CD4-positive, alpha-beta T cell treated with Interleukin-12 subunit alpha and Interleukin-12 subunit beta, for 1 hour (primary cell): ENCODE measurements around the gene DOK6.

ENCODE experiments used
- DNase-seq: peaks from one replicate; pipeline ENCODE4 v3.0.0-alpha.2; 2020

Gene DOK6

GRCh38 chr18:69697069-69697468 lies 296.4 kb downstream of the DOK6 start:
- no peak for DNase-seq

GRCh38 chr18:69697689-69698088 lies 297.0 kb downstream of the DOK6 start:
- no peak for DNase-seq

DNA sequence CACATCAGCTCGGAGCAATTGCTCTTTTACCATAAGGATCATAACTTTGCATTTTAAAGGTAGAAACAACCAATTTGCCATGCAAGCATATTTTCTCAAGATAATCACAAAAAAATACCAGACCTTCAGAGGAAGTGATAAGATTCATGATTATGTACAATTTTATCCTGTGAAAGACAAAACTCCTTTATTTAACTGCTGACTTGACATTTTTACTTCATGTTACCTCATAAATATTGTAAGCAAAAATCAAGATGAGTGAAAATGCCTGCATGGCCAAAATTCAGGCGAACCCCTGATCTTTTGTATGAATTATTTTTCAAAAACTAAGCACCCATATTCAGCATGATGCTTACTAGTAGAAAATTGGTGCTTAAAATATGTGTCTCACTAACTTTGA lies 300.6 kb downstream of the DOK6 start:
- DNase-seq = no peak

- no peak for DNase-seq
Observed at GRCh38 chr18:69703461-69703860, 302.8 kb downstream of the DOK6 start.

DNA sequence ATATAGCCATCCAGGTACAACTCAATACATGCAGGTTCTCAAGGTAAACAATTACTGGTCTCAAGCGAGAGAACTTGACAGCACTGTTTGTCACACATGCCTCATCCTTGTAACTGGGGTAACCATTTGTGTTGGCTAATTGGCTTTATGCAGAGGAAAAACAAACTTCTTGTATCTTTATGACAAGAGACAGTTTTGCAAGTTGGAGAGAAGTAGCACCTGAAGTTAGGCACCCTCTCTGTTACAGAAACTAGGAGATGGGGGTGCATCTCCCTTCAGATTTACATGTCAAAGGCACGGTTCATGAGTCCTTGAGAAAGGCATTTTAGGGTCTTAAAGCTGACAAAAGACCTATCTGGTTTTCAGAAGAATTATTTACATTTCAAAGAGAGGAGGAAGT lies 305.3 kb downstream of the DOK6 start:
- DNase-seq = no peak

DNA sequence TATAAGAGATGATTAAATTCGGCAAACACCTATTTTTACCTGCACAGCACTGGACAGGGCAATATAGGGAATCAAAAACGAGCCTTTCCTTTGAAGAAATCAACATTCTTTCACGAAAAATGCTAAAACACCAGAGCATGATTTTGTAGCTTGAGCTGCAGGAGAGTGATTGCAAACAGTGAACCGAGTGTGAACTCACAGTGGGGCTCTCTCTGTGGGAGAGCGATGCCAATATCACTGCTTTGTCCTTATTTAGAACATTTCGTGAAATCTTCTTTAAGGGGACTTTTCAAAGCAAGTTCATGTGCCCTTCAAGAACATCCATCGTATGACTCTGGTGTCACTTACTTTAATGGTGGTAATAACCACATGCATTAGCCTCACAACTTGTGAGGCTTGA lies 308.2 kb downstream of the DOK6 start:
- DNase-seq = no peak

DNA sequence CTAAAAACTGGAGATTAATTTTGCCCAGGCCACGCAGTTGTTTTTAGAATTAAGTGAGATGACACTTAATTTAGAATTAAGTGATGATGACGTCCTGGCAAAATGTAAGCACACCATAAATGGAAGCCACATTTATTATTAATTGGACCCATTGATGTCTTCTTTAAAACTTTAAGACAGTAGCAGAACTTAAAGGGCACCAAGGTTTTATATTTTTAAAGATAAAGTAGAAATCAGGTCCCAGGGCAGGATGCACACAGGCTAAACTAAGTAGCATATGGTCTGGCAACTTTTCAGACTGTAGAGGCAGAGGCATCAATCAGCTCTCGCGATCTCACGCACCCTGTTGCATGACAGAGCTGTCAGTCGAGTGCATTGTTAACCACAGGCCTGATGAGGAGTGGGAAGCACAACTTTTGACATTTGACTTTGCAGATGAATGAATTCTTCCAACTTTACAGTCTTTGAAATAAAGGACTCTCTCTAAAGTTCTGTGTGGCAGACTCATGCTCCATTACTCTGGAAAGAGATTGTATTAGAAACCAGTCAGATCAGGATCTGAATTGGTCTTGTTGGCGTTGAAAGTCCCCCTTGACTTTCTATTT lies 314.6 kb downstream of the DOK6 start:
- no peak for DNase-seq

DNA sequence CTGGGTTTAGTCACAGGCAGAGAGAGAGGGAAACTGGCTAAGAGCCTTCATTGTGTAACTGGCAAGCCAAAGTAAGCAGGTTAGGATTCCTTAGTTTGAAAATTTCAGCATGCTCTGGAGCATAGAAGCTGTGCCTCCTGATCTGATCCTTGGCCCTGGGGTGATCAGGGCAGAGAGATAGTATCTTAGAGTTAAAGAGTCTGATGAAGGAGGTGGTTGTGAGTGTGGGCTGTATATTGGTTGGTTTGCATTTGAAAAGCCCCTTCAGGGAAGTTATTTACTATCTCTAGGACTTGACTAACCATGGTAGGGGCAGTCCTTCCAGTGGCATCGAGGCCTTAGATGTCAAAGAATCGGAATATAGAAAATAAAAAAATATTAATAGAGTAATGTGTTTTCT lies 316.9 kb downstream of the DOK6 start:
- DNase-seq = no peak

- DNase-seq = no peak
Observed at GRCh38 chr18:69718912-69719547, 318.3 kb downstream of the DOK6 start.

DNA sequence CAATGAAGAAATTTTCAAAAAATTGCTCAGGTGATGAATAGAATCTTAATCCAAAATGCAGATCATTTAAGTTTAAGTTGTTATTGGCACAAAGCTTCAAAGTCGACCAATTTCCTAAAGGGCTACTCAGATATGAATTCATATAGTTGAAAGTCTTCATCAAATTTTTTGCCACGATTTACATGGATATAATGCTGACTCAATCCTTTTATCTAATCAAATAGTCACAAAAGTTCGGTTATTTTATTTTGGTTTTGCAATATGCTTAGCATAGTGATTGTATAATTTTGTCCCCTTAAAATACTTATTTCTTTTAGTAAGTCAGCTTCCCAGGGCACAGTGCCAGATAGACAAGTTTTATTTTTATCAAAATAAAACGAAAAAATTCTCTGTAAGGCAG lies 319.7 kb downstream of the DOK6 start:
- DNase-seq = no peak

DNA sequence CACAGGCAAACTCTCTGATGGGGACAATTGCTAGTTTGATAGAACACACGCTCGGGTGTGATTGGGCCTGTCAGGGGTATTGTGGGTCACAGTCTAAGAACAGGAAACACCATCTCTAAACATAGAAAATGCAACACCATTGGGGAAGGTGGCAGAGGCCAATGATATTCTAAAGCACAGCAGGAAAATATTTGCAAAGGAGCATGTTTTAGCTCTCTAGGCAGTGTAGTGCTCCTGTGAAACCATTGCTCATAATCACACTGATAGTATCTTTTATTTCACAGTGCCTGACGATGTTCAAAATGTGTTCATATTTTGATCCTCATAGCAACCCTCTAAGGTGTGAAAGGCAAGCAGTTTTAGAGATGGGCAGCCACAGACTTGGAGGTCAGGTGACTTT lies 322.7 kb downstream of the DOK6 start:
- DNase-seq = no peak

- no peak for DNase-seq
Observed at GRCh38 chr18:69725009-69725408, 324.3 kb downstream of the DOK6 start.

DNA sequence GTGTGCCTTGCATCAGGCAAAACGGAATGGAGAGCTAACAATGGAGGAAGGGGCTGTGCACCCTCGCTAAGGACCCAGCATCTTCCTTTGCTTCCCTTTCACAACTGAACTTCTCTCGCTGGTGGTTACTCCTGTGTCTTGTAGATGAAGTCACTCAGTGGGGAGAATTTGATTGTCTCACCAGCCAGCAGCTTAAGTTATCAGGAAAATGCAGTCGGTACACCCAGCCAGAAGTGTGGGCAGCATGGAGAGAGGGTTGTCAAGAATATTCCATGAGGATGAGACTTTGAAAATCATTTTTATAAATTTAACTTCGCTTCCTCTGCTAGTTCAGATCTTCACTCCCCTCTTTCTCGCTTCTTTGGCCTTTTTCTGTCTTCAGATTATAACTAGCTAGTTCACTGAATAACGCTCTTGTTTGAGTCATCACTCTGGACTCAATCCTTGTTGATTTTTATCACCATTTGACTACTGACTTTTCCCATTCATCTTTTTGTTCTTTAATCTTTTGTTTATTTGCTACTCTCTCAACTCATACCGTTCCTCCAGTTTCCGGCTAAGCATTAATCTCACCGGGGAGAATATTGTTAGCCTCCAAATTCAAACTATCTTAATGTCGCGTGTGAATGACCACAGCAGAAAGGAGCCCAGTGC lies 325.3 kb downstream of the DOK6 start:
- no peak for DNase-seq

GRCh38 chr18:69727912-69728572 lies 327.4 kb downstream of the DOK6 start:
- DNase-seq = no peak

DNA sequence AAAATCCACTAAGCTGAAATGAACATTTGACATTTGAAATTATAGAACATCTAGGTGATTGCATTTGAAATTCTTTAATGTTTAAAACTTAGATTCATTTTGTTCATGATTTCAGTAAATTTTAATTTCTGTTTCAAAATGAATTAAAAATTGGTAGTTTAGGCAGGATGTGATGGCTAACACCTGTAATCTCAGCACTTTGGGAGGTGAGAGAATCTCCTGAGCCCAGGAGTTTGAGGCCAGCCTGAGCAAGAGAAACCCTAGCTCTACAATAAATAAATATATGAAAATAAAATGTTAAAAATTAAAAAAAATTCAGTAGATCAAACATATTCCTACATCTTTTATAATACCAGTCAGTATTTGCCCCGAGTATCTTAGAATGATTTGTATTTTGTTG lies 330.0 kb downstream of the DOK6 start:
- DNase-seq = no peak

DNA sequence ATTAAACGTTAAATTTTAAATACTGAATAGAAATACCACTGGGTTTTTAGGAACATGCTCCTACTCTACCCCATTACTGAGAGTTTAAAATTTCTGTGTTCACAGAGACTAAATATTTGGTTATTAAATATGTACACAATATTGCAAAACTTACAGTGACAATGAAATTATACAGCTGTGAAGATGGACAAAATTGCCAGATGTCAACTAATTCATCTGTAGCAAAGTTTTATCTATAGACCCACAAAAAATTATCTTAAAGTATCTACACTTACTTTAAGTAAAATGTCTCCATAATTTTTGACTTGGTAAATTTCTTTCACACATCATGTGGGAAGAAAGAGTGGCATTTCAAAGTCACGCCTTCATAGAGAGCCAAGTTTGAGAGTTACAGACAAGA lies 333.8 kb downstream of the DOK6 start:
- DNase-seq = no peak

DNA sequence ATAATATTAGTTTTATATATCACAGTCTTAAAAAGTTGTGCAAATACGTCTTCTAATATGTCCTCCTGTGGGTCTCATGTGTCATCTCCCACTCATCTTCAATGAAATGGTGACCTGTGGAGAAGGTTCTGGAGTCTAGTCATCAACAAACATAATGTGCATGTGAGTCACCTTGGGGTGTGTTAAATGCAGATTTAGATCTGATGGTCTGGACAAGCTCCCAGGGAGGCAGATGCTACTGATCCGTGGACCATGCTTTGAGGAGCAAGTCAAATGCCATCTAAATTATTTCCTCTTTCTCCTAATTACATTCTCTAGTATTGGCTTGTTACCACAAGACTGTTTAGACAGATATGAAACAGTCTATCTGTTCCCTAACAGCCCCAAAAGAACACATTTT lies 336.0 kb downstream of the DOK6 start:
- DNase-seq = no peak

- DNase-seq = no peak
Observed at GRCh38 chr18:69737851-69738250, 337.2 kb downstream of the DOK6 start.

GRCh38 chr18:69747388-69747787 lies 346.7 kb downstream of the DOK6 start:
- no peak for DNase-seq

- DNase-seq = no peak
Observed at GRCh38 chr18:69752737-69753380, 352.2 kb downstream of the DOK6 start.

GRCh38 chr18:69754108-69754507 lies 353.4 kb downstream of the DOK6 start:
- no peak for DNase-seq

GRCh38 chr18:69755041-69755440 lies 354.4 kb downstream of the DOK6 start:
- DNase-seq = no peak

GRCh38 chr18:69755856-69756496 lies 355.3 kb downstream of the DOK6 start:
- peak; percentile 7 for DNase-seq
